K562 (cell line): Measurements from ENCODE around the gene FOXF2. TPM values are rescaled to one million over a fixed set of nuclear protein-coding genes. Genes with fewer than 3 reads are reported as not detected.

Experiments
- CTCFL ChIP-seq: IDR thresholded peaks from 2 replicates; pipeline ENCODE4 v1.6.1; 2011; ENCODE audit warnings: borderline replicate concordance, low read depth, mild to moderate bottlenecking, moderate library complexity, low read length; ENCODE audit not compliant: insufficient read depth, poor library complexity, severe bottlenecking
- FOXK2 ChIP-seq, 2 experiments: fragments of 450-650 bp; IDR thresholded peaks in 1 of 2; conservative IDR thresholded peaks in 1 of 2; 2 replicates each; pipeline ENCODE4 v1.6.1; 2016; ENCODE audit warnings: low read depth in 2 of 2, mild to moderate bottlenecking in 1 of 2
- KHSRP ChIP-seq: fragments of 450-650 bp; IDR thresholded peaks from 2 replicates; pipeline ENCODE4 v1.6.1; 2017
- KLF16 ChIP-seq: IDR thresholded peaks from 2 replicates; pipeline ENCODE4 v1.6.1; 2016; ENCODE audit warnings: antibody characterized with exemption
- MEIS2 ChIP-seq: fragments of 450-650 bp; IDR thresholded peaks from 2 replicates; pipeline ENCODE4 v1.6.1; 2014; ENCODE audit warnings: mild to moderate bottlenecking; ENCODE audit not compliant: partially characterized antibody
- NR1H2 ChIP-seq: sonication (generic); formaldehyde crosslinking; IDR thresholded peaks from 2 replicates; pipeline ENCODE4 v1.4.0; 2020; ENCODE audit warnings: mild to moderate bottlenecking, missing genetic modification reagents
- RAD21 ChIP-seq, 2 experiments: fragments of 250-450 bp in 1 of 2; fragments of 450-650 bp in 1 of 2; sonication (Bioruptor Pico) in 1 of 2; formaldehyde crosslinking in 1 of 2; IDR thresholded peaks in 1 of 2; conservative IDR thresholded peaks in 1 of 2; 2 replicates each; pipeline versions ENCODE4 v1.4.0 to v1.8.0; 2020 to 2022; ENCODE audit warnings: mild to moderate bottlenecking in 2 of 2, moderate library complexity in 1 of 2
- ZFP36 ChIP-seq: fragments of 150-350 bp; IDR thresholded peaks from 2 replicates; pipeline ENCODE4 v1.6.1; 2018; ENCODE audit warnings: low read length, low read depth; ENCODE audit not compliant: partially characterized antibody
- polyA plus RNA-seq, 8 experiments: library from polyadenylated mRNA; depleted of rRNA in 4 of 8; stranded (reverse) in 5 of 8; unstranded in 3 of 8; fragments of >200 nt; fragmentation: Nextera tagmentation in 2 of 8; fragmentation: Illumina TruSeq in 1 of 8; extraction: Ambion mirVana in 2 of 8; extraction: Trizol in 1 of 8; gene quantifications; 2 replicates each; pipeline versions ENCODE4 v1.2.1 to v1.2.3, GENCODE V29; 2011 to 2014; ENCODE audit warnings: inconsistent platforms in 1 of 8, missing spikeins in 1 of 8
- total RNA-seq, 7 experiments: library from RNA; depleted of rRNA in 6 of 7; stranded (reverse); fragments of >200 nt in 6 of 7; fragmentation: Illumina TruSeq in 2 of 7; extraction: Trizol in 2 of 7; gene quantifications; 2 replicates each; pipeline versions ENCODE4 v1.2.1 to v1.2.3, GENCODE V29; 2011 to 2021; ENCODE audit warnings: low replicate concordance in 1 of 7
- TF ChIP-seq, protein P1 (sequence below): fragments of 450-650 bp; formaldehyde crosslinking; IDR thresholded peaks from 2 replicates; pipeline ENCODE4 v1.4.0; 2022; ENCODE audit warnings: mild to moderate bottlenecking, moderate library complexity
- TF ChIP-seq, protein P2 (sequence below): sonication (generic); formaldehyde crosslinking; IDR thresholded peaks from 2 replicates; pipeline ENCODE4 v1.8.0; 2022; ENCODE audit warnings: mild to moderate bottlenecking, missing genetic modification reagents

Gene FOXF2
- total and polyA plus RNA-seq, 9 of the 15 experiments (the other 6 are each of a cell fraction or from before 2014, with no cell fraction given): not detected

DNA sequence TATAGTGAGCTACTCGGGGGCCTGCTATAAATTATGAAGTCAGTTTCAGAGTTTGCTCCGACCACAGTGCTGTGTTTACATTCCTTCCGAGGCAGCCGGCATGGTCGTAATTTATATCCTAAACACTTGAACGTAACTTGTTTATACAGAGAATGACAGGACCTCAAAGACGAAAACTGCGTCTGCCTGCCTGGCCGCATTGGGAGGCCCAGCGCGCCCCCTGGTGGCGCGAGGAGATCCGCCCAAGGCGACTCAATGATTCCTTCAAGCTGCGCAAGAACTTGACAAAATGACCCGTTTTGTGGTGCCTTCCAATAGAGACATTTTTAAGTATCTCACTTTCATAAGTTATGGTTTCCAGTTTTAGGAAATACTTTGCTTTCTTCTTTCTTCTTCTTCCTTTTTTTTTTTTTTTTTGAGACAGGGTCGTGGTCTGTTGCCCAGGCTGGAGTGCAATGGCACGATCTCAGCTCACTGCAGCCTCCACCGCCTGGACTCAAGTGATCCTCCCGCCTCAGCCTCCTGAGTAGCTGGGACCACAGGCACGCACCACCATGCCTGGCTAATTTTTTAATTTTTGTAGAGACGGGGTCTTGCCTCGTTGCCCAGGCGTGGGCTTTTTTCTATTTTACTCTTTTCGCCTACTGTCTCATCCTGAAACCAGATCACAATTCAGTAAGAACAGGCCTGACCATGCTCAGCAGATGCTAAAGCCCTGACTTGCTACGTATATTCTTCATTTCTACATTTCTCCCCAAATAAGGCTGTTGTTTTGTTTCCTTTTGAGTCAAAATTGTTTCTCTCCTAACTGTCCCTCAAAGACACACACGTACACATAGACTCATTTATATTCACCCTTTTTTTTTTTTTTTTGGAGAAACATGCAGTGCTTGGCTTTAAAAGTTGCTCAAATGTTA lies 7.8 kb downstream of the FOXF2 start (continued):
- TF ChIP-seq CTCFL (peak; percentile 78), MEIS2 (peak; percentile 82), KLF16 (peak; percentile 44; the same call in 1 of the 2 replicates), NR1H2 (CRISPR knock-in tag) (no peak), FOXK2 (conservative IDR thresholded peaks at IDR 0.05 in 1 of 2, IDR thresholded peaks at IDR 0.05 in 1 of 2; ENCODE audit: low read depth in 2 of 2) (0 out of 4 replicates have a peak, but pooled peaks of 1 of the 2 experiments have one; percentile 47), RAD21 (CRISPR knock-in tag; conservative IDR thresholded peaks at IDR 0.05 in 1 of 2, IDR thresholded peaks at IDR 0.05 in 1 of 2) (peak; percentile 77 to 88), KHSRP (no peak), ZFP36 (peak; percentile 14)
- TF ChIP-seq, protein P1, sequence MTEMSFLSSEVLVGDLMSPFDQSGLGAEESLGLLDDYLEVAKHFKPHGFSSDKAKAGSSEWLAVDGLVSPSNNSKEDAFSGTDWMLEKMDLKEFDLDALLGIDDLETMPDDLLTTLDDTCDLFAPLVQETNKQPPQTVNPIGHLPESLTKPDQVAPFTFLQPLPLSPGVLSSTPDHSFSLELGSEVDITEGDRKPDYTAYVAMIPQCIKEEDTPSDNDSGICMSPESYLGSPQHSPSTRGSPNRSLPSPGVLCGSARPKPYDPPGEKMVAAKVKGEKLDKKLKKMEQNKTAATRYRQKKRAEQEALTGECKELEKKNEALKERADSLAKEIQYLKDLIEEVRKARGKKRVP (CRISPR knock-in tag): no peak
- TF ChIP-seq, protein P2, sequence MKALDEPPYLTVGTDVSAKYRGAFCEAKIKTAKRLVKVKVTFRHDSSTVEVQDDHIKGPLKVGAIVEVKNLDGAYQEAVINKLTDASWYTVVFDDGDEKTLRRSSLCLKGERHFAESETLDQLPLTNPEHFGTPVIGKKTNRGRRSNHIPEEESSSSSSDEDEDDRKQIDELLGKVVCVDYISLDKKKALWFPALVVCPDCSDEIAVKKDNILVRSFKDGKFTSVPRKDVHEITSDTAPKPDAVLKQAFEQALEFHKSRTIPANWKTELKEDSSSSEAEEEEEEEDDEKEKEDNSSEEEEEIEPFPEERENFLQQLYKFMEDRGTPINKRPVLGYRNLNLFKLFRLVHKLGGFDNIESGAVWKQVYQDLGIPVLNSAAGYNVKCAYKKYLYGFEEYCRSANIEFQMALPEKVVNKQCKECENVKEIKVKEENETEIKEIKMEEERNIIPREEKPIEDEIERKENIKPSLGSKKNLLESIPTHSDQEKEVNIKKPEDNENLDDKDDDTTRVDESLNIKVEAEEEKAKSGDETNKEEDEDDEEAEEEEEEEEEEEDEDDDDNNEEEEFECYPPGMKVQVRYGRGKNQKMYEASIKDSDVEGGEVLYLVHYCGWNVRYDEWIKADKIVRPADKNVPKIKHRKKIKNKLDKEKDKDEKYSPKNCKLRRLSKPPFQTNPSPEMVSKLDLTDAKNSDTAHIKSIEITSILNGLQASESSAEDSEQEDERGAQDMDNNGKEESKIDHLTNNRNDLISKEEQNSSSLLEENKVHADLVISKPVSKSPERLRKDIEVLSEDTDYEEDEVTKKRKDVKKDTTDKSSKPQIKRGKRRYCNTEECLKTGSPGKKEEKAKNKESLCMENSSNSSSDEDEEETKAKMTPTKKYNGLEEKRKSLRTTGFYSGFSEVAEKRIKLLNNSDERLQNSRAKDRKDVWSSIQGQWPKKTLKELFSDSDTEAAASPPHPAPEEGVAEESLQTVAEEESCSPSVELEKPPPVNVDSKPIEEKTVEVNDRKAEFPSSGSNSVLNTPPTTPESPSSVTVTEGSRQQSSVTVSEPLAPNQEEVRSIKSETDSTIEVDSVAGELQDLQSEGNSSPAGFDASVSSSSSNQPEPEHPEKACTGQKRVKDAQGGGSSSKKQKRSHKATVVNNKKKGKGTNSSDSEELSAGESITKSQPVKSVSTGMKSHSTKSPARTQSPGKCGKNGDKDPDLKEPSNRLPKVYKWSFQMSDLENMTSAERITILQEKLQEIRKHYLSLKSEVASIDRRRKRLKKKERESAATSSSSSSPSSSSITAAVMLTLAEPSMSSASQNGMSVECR: no peak
